22Rv1 (cell line): ENCODE data around the gene SMARCA1.

ENCODE experiments used
- H3K27ac ChIP-seq: fragments of 450-650 bp; 2 replicates; pipeline ENCODE4 v1.5.1; 2017
- ZFX ChIP-seq: fragments of 450-650 bp; IDR thresholded peaks from 2 replicates; pipeline ENCODE4 v1.6.1; 2017; ENCODE audit warnings: antibody characterized with exemption, borderline replicate concordance
- TF ChIP-seq, protein P1 (sequence below): fragments of 450-650 bp; IDR thresholded peaks from 2 replicates; pipeline ENCODE4 v1.5.1; 2017; ENCODE audit warnings: mild to moderate bottlenecking

Gene SMARCA1

DNA sequence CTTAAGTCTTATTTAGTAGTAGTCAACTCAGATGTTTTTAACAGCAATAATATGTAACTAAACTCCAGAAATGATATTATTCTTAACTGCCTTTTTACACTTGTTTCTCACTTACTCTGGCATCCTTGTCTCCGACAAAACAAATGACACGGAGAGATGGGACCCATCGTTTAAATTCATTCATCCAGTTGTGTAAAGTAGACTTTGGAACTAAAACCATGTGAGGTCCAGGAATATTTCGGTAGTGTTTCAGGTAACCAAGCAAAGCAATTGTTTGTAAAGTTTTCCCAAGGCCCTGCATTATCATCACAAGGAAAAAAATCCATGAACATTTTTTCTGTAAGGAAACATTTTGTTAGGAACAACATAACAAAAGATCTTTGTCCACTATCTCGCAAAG is 11.6 kb downstream of the SMARCA1 start:
- H3K27ac ChIP-seq = no peak overlapping the region
- TF ChIP-seq, protein P1, sequence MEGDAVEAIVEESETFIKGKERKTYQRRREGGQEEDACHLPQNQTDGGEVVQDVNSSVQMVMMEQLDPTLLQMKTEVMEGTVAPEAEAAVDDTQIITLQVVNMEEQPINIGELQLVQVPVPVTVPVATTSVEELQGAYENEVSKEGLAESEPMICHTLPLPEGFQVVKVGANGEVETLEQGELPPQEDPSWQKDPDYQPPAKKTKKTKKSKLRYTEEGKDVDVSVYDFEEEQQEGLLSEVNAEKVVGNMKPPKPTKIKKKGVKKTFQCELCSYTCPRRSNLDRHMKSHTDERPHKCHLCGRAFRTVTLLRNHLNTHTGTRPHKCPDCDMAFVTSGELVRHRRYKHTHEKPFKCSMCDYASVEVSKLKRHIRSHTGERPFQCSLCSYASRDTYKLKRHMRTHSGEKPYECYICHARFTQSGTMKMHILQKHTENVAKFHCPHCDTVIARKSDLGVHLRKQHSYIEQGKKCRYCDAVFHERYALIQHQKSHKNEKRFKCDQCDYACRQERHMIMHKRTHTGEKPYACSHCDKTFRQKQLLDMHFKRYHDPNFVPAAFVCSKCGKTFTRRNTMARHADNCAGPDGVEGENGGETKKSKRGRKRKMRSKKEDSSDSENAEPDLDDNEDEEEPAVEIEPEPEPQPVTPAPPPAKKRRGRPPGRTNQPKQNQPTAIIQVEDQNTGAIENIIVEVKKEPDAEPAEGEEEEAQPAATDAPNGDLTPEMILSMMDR = no peak
- no peak for TF ChIP-seq ZFX

DNA sequence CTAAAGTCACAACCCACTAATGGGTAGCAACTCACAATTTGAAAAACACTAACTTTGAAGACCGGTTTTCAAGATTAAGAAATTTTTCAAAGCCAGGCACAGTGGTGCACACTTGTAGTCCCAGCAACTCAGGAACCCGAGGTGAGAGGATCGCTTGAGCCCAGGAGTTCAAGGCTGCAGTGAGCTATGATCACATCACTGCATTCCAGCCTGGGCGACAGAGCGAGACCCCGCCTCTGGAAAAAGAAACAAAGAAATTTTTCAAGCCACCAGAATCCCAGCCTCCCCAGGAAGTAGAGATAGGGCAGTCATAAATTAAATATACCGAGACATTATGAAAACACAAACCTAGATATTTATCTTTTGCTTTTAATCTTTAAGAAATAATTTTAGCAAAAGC is 13.0 kb downstream of the SMARCA1 start:
- H3K27ac ChIP-seq = no peak overlapping the region
- TF ChIP-seq, protein P1 = no peak
- no peak for TF ChIP-seq ZFX

GRCh38 chrX:129497146-129497843 is 26.0 kb downstream of the SMARCA1 start:
- H3K27ac ChIP-seq = no peak overlapping the region
- no peak for TF ChIP-seq ZFX
- TF ChIP-seq, protein P1 = no peak

- no peak for TF ChIP-seq ZFX
- TF ChIP-seq, protein P1 = no peak
- no peak overlapping the region for H3K27ac ChIP-seq
Observed at GRCh38 chrX:129496625-129497024, 26.7 kb downstream of the SMARCA1 start.

GRCh38 chrX:129495900-129496299 is 27.4 kb downstream of the SMARCA1 start:
- TF ChIP-seq, protein P1 = no peak
- TF ChIP-seq ZFX = no peak
- no peak overlapping the region for H3K27ac ChIP-seq

DNA sequence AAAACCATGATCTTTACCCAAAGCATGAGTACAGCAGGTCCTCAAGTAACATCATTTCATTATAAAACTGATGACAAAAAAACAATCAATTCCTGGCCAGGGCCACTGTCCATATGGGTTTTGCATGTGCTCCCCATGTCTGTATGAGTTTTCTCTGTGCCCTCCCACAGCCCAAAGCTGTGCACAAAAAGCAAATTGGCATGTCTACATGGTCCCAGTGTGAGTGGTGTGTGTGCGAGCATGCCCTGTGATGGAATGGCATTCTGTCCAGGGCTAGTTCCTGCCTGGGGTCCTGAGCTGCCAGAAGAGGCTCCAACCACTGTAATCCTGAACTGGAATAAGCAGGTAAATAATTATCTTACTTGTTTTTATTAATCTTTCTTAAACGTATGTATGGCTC is 28.4 kb downstream of the SMARCA1 start:
- no peak for TF ChIP-seq ZFX
- TF ChIP-seq, protein P1 = no peak

DNA sequence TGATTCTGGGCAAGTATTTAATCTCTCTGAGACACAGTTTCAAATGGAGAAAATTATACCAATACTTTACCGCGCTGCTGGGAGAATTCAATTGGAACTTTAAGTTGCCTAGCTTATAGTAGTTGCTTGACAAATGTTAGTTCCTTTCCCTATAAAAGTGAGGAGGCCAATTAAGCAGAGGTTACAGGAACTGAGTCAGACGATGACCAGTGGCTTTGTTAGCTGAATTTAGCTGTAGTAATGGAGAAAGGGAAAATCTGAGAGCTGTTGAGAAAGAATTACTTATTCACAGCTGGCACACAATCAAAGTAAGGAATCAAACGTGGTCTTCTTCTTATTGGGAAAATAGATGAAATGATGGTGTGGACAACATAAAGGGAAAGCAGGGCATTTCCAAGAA is 29.6 kb downstream of the SMARCA1 start:
- no peak overlapping the region for H3K27ac ChIP-seq
- TF ChIP-seq, protein P1 = no peak
- TF ChIP-seq ZFX = no peak

More for the DNA sequence above, 28.4 kb downstream of the SMARCA1 start:
- no peak overlapping the region for H3K27ac ChIP-seq
